Esophagus muscularis mucosa (tissue), 4 donors: Measurements from ENCODE around the gene KIF3B. TPM values are rescaled to one million over a fixed set of nuclear protein-coding genes. Genes with fewer than 3 reads are reported as not detected.
A peak's percentile ranks its signal among the peaks of the same experiment; 100 is the strongest.
"Not testable (repeated sequence)": the region's sequence is repeated elsewhere in the genome, so short reads cannot be mapped to it uniquely, and the experiment has no call there.

ENCODE experiments used
- DNase-seq: peaks from one replicate; pipeline ENCODE4 v3.0.0-alpha.2; 2017; ENCODE audit errors: extremely low spot score
- H3K27ac ChIP-seq, 4 donors: fragments of 200-600 bp; sonication (generic); replicated peaks in 1 of 4; 1 replicate in 3 of 4; 2 replicates in 1 of 4; pipeline ENCODE4 v1.5.1; 2016 to 2019; ENCODE audit warnings: mild to moderate bottlenecking in 1 of 4
- H3K27me3 ChIP-seq, 4 donors: fragments of 200-600 bp; sonication (generic); one replicate each; pipeline versions ENCODE4 v1.5.1 to v1.6.0; 2016 to 2019
- H3K36me3 ChIP-seq, 4 donors: fragments of 200-600 bp; sonication (generic); one replicate each; pipeline ENCODE4 v1.5.1; 2016 to 2019
- H3K4me1 ChIP-seq, 4 donors: fragments of 200-600 bp; sonication (generic); one replicate each; pipeline ENCODE4 v1.5.1; 2016 to 2019
- H3K4me3 ChIP-seq, 4 donors: fragments of 200-600 bp; sonication (generic); 1 replicate in 2 of 4; 2 replicates in 2 of 4; pipeline ENCODE4 v1.5.1; 2016 to 2019; ENCODE audit warnings: mild to moderate bottlenecking in 4 of 4, moderate library complexity in 1 of 4
- H3K9me3 ChIP-seq, 4 donors: fragments of 200-600 bp; sonication (generic); 1 replicate in 3 of 4; 2 replicates in 1 of 4; pipeline ENCODE4 v1.5.1; 2016 to 2019
- EP300 ChIP-seq: sonication (generic); formaldehyde crosslinking; IDR thresholded peaks from one replicate; pipeline ENCODE4 v1.6.1; 2017; ENCODE audit warnings: antibody characterized with exemption
- POLR2A ChIP-seq: fragments of 450-650 bp; IDR thresholded peaks from one replicate; pipeline ENCODE4 v1.6.1; 2017; ENCODE audit warnings: antibody characterized with exemption, moderate library complexity, mild to moderate bottlenecking, low read depth
- POLR2AphosphoS5 ChIP-seq, 2 donors: sonication (generic); formaldehyde crosslinking; IDR thresholded peaks; one replicate each; pipeline ENCODE4 v1.6.1; 2017; ENCODE audit warnings: antibody characterized with exemption in 2 of 2
- WGBS: methylation state at CpG from one replicate; pipeline ENCODE4 v1.1.5; 2018; 5-methylcytosine and 5-hydroxymethylcytosine counted together
- intact Hi-C: fragments of 100-400 bp; cut with DNase I; formaldehyde crosslinking; loops from one replicate; pipeline ENCODE4 v1.15.1; 2023
- total RNA-seq, 4 donors: library from RNA; depleted of rRNA; stranded (reverse); fragments of >200 nt; gene quantifications; one replicate each; pipeline versions ENCODE4 v1.1.0 to v1.2.1, GENCODE V29; 2016
- TF ChIP-seq, protein P1 (sequence below), 3 experiments: fragments of 200-600 bp in 2 of 3; fragments of 450-650 bp in 1 of 3; sonication (generic) in 2 of 3; IDR thresholded peaks; one replicate each; pipeline ENCODE4 v1.5.1; 2017 to 2019; ENCODE audit warnings: antibody characterized with exemption in 3 of 3, mild to moderate bottlenecking in 2 of 3, moderate library complexity in 1 of 3

The KIF3B gene
- total RNA-seq, 4 donors from 2014 or later, result 20.7 to 28.3 (median 23.5) TPM

DNA sequence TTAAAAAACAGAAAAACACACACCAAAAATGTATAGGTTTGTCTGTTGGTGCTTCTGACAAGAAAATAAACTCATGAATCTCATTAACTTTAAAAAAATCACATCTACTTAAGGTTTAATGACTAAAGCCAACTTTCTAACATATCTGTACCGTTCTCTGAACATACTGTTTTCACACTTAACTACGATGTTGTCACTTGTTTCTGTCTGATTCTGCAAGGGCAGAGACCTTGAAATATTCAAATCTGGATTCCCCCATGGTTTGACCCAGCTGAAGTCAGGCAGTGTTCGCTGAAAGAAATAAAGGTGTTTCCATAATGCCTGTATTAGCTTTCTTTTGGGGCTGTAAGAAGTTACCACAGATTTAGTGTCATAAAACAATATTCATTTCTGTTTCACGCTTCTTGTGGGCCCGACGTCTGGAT is 78.0 kb downstream of the KIF3B start:
- Histone ChIP-seq H3K36me3 (no peaks in the 10 kb centered on the region), H3K9me3 (no peaks in the 10 kb centered on the region), H3K4me1 (peaks cover 17 to 47% (median 33%) of the 10 kb centered on the region in 4 donors), H3K4me3 (no peak overlapping the region), H3K27me3 (no peaks in the 10 kb centered on the region), H3K27ac (peak overlapping the region in 3 of 4 donors; percentile 95 to 98 (median 98))
- intact Hi-C loops, result loop anchor here (5.0 to 10.0 kb wide), 3 partner anchors 99 to 148 kb away; partner anchors contain the start of genes PLAGL2 and POFUT1
- DNase-seq, result no peak
- 89% methylated on average over 6 of the region's 6 CpGs for WGBS
- no peak for TF ChIP-seq EP300
- TF ChIP-seq POLR2A, result no peak
- no peak for TF ChIP-seq POLR2AphosphoS5 (IDR thresholded peaks at IDR 0.05)
- TF ChIP-seq, protein P1, sequence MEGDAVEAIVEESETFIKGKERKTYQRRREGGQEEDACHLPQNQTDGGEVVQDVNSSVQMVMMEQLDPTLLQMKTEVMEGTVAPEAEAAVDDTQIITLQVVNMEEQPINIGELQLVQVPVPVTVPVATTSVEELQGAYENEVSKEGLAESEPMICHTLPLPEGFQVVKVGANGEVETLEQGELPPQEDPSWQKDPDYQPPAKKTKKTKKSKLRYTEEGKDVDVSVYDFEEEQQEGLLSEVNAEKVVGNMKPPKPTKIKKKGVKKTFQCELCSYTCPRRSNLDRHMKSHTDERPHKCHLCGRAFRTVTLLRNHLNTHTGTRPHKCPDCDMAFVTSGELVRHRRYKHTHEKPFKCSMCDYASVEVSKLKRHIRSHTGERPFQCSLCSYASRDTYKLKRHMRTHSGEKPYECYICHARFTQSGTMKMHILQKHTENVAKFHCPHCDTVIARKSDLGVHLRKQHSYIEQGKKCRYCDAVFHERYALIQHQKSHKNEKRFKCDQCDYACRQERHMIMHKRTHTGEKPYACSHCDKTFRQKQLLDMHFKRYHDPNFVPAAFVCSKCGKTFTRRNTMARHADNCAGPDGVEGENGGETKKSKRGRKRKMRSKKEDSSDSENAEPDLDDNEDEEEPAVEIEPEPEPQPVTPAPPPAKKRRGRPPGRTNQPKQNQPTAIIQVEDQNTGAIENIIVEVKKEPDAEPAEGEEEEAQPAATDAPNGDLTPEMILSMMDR (IDR thresholded peaks at IDR 0.05), result no peak

DNA sequence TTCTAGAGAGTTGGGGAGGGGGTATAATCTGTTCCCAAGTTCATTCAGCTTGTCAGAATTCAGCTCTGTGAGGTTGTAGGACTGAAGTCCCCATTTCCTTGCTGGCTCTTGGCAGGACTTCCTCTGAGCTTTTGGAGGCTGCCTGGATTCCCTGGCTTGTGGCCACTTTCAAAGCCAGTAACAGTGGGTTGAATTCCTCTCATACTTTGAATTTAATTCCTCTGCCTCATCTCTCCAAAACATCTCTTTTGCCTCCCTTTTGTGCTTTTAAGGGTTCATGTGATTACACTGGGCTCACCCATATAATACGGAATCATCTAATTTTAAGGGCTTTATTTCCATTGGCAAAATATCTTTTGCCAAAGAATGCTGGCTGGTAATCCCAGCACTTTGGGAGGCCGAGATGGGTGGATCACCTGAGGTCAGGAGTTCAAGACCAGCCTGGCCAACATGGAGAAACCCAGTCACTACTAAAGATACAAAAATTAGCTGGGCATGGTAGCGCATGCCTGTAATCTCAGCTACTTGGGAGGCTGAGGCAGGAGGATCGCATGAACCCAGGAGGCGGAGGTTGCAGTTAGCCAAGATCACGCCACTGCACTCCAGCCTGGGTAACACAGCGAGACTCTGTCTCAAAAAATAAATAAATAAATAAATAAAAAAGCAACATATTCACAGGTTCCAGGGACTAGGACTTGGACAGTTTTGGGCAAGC is 78.6 kb downstream of the KIF3B start:
- intact Hi-C loops, result loop anchor here (5.0 to 10.0 kb wide), 3 partner anchors 99 to 149 kb away; partner anchors contain the start of genes PLAGL2 and POFUT1
- not testable (repeated sequence) for H3K36me3 ChIP-seq, H3K9me3 ChIP-seq, DNase-seq, H3K27me3 ChIP-seq, H3K4me3 ChIP-seq
- peaks cover 21 to 53% (median 39%) of the 10 kb centered on the region in 4 donors for H3K4me1 ChIP-seq
- H3K27ac ChIP-seq, result peak overlapping the region; percentile 13 to 98 (median 96)
- 80% methylated on average over 7 of the region's 7 CpGs for WGBS

DNA sequence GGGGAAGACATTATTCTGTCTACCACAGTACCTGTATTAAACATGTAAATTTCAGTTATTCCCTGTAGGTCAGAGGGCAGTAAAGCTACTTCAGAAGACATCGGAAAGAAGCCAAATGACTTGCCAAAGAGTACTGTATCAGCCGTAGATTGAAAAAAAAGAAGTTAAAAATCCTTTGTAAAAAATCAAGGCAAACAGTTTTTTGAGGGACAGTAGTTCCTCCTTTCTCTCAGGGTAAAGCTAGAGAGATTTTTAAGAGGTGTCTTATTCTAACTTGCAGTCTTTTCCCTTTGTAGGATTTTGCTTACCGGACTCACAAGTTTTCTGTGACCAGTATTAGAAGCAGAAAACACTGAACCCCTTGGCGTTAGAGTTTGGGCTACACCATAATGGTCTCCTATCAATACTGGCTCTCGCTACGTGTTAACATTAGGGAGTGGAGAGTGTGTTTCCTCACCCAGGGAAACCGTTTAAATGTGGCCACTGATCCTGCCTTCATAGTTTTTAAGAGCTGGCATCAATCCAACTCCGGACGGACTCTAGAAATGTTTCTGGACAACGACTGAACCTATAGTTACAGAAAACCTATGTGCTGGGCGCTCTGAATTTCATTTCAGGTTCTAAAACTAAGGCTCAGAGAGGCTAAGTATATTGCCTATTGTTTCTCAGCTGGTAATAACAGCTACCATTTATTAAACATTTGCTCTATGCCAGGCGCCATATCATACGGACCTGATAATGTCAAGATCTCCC is 79.3 kb downstream of the KIF3B start:
- no peak for DNase-seq
- Histone ChIP-seq H3K27ac (peak overlapping the region; percentile 95 to 98 (median 97)), H3K4me1 (peaks cover 22 to 61% (median 45%) of the 10 kb centered on the region in 4 donors), H3K4me3 (peak overlapping the region; percentile 86 to 98 (median 90)), H3K27me3 (no peaks in the 10 kb centered on the region), H3K36me3 (no peaks in the 10 kb centered on the region), H3K9me3 (no peaks in the 10 kb centered on the region)
- no peak for TF ChIP-seq POLR2AphosphoS5 (IDR thresholded peaks at IDR 0.05)
- TF ChIP-seq POLR2A, result no peak
- TF ChIP-seq, protein P1 (IDR thresholded peaks at IDR 0.05), result no peak
- TF ChIP-seq EP300, result no peak
- intact Hi-C loops, result loop anchor here (5.0 to 10.0 kb wide), 3 partner anchors 98 to 149 kb away; partner anchors contain the start of genes PLAGL2 and POFUT1
- WGBS, result 23% methylated on average over 13 of the region's 13 CpGs

DNA sequence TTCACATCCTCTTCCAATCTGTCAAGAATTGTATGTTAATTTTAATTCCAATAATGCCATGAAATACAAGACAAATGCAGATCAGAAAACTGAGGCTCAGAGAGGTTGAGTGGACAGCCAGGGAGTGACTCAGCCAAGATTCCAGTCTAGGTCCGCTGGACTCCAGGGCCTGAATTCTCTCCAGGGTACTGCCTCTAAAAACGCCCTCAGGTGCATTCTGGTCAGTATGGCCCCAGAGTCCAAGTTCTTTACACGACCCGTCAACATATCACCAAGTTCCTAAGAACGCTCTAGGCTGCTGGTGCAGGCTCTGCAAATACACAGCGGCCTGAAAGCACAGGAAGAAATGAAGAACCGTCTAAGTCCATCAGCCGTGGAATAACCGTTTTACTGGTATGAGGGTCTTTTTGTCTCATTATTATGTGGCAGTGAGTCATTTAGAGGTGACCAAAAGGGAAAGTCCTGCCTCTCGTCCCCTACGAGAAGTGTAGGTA is 80.0 kb downstream of the KIF3B start:
- peaks cover 23 to 67% (median 51%) of the 10 kb centered on the region in 4 donors for H3K4me1 ChIP-seq
- no peaks in the 10 kb centered on the region for H3K36me3 ChIP-seq
- H3K4me3 ChIP-seq, result peak overlapping the region; percentile 86 to 98 (median 90)
- H3K9me3 ChIP-seq, result no peaks in the 10 kb centered on the region
- no peak for DNase-seq
- peak overlapping the region; percentile 95 to 98 (median 97) for H3K27ac ChIP-seq
- 0% methylated on average over 10 of the region's 11 CpGs for WGBS
- no peak for TF ChIP-seq POLR2A
- intact Hi-C loops, result loop anchor here (5.0 to 10.0 kb wide), 3 partner anchors 97 to 150 kb away; partner anchors contain the start of genes PLAGL2 and POFUT1
- no peaks in the 10 kb centered on the region for H3K27me3 ChIP-seq

DNA sequence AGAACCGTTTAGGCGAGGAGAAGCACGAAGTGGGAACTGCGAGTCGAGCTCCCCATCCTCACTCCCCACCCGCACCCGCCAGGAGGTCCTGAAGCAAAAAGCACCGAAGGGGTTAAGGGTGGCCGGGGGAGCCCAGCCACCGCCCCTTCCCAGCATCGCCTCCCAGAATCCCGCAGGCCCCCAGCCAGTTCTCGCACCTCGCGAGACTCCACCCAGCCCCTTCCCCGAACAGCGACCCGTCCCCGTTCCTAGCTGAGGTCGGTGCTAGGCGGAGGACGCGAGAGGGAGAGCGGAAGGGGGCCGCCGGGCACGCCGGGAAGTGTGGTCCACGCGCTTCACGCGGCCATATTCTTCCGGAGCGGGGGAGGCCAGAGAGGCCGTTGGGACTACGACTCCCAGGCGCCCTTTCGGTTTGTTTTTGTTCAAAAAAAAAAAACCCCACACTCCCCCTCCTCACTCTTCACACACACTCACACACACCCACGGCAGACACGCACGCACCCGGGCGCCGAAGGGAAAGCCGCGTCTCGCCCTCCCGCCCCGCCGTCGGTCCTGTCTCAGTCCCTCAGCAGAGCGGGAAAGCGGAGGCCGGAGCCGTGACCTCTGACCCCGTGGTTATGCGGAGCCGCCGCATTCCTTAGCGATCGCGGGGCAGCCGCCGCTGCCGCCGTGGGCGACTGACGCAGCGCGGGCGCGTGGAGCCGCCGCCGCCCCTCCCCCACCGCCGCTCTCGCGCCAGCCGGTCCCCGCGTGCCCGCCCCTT is 80.6 kb downstream of the KIF3B start, which contains the start of gene ASXL1:
Gene ASXL1 (plus strand): TSS at position 463 of the 763 bp plus-strand sequence. CDS start 445 bp downstream, outside the sequence.
- H3K9me3 ChIP-seq, result no peaks in the 10 kb centered on the region
- WGBS, result under 1% methylated on average over 50 of the region's 83 CpGs
- H3K4me3 ChIP-seq, result peak within 1 kb of the TSS; percentile 86 to 98 (median 90)
- H3K36me3 ChIP-seq, result no peaks in the 10 kb centered on the region
- peak; percentile 98 for DNase-seq
- peak within 1 kb of the TSS; percentile 95 to 98 (median 97) for H3K27ac ChIP-seq
- TF ChIP-seq POLR2A (no peak), POLR2AphosphoS5 (IDR thresholded peaks at IDR 0.05) (peak; percentile 85 to 95), EP300 (no peak)
- no peaks in the 10 kb centered on the region for H3K27me3 ChIP-seq
- peaks cover 28 to 73% (median 57%) of the 10 kb centered on the region in 4 donors for H3K4me1 ChIP-seq
- intact Hi-C loops, result loop anchor here (5.0 to 10.0 kb wide), 3 partner anchors 97 to 151 kb away; partner anchors contain the start of genes PLAGL2 and POFUT1
